ENCODE measurements around the gene CACNA2D2.

The CACNA2D2 gene

DNA sequence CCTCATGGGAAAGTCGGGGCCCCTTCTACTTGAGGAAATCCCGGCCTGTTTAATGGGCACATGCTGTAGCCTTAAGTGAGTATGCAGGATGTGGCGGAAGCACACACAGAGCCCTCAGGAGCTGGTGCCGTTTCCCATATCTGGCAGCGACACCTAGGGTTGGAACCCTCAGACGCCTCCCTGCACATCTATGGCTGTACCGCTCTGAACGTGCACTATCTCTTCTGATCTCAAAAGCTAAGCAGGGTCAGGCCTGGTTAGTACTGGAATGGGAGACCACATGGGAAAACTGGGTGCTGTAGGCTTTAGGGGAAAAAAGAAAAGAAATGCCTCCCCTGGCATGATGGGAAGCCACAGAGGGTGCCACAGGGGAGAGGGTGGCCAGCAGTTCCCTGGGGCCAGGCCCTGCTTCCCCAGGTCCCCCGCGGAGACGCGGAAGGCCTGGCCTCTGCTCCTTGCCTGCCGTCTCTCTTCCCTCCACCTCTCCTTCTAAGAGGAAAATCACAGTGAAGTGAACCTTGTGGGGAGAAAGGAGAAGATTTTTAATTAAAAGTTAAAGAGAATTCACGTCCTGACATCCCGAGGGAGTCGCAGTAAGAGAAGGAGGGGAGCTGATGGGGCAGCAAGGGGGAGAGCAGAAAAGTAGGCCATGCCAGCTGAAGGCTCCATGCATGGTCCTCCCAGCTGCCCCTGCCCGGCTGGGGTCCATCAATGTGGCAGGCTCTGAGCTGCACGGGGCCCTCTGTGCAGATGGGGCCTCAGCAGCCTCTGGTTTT, 83.7 kb downstream of the CACNA2D2 start:
- FAIRE-seq: no peak

DNA sequence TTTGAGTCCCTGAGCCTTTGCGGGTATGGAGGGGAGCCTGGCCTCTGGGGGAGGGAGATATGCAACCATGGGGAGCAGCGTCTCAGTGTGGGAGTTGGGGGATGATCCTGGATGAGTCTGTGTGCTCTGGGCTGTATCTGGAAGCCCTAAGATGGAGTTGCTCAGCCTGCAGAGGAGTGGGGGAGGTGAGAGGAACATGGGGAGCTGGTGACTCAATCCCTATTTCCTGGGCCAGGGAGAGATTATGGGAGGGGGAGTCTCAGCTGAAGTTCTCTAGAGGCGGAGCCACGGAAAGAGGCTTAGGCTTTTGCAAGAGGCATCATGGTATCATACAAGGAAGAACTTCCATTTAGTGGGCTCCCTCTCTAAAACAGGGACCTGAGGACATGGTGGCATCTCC, 84.6 kb downstream of the CACNA2D2 start:
- FAIRE-seq: no peak

- no peak for FAIRE-seq
Measured at GRCh38 chr3:50417637-50418033, 85.8 kb downstream of the CACNA2D2 start.

DNA sequence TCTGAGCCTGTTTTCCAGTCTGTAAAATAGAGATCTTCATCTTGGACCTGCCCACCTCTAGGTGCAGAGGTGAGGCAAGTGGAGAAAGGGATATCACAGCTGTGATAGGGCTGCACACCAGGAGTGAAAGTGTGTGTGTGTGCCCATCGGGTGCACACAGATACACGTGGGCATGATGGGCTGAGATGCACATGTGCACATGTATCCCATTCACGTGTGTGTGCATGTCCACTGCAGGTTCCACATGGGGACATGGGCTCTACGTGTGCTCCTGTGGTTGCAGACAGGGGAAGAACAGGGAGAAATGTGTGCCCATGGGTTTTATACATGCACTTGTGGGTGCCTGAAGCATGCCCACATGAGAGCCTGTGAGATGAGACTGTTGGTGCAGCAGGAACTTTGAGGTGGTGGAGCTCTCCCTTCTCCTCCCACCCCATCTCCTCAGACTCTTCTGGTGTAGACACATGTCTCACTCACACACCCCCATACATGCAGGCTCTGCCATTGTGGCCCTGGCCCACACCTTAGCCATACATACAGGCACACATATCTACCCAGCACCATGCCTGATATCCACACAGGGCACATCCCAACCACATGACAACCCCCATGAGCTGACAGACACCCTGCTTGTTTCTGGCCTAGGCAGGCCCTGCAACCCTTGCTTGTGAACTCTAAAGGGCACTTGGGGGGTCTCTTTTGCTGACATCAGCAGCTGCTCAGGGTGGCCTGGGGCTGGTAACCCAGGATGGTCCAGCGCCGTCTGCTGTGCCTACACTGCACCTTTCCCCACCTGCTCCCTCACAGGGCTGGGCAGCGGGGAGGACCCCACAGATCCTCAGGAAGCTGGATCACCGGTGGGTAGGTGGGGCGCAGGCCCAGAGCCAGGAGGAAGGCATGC, 86.4 kb downstream of the CACNA2D2 start:
- FAIRE-seq: no peak

GRCh38 chr3:50415816-50416215, 87.6 kb downstream of the CACNA2D2 start:
- FAIRE-seq: no peak

GRCh38 chr3:50415061-50415460, 88.4 kb downstream of the CACNA2D2 start:
- no peak for FAIRE-seq

DNA sequence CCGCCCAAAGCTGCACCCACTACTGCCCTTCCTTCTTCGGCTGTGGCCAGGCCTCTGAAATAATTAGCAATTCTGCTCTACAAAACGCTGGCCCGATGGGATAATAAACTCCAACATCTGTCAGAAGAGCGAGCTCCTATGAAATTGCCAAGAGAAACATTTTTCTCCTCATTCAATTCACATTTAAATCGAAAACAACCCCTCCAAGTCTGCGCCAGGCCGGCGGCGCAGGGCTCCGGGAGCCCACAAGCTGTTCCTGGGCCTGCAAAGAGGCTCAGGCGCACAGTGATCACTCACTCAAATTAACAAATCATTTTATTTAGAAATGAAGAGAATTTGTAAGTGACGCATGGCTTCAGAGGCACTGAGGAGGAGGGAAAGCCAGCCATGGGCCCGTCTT, 88.8 kb downstream of the CACNA2D2 start:
- no peak for FAIRE-seq

DNA sequence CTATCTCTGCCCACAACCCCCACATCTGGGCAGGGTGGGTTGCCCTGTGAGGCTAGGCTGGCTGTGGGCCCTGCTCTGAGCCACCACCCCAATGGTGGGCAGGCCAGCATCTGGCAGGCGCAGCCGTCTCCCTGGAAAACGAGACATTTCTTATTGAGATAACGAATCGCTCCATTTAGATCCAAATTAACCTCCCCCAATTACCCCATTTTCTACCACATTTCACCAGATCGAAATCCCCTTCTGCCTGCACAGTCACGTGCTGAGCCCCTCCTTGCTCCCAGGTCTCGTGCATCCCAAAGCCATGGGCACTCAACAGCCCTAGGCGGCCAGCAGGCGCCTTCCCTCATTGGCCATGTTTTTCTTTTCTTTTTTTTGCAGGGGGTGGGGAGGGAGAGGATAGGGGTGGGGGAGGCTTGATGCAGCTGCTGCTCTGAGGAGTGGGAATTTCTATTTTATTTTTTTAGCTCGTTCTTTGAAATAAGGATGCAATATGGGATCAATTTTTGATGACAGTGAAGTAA, 91.1 kb downstream of the CACNA2D2 start:
- no peak for FAIRE-seq

DNA sequence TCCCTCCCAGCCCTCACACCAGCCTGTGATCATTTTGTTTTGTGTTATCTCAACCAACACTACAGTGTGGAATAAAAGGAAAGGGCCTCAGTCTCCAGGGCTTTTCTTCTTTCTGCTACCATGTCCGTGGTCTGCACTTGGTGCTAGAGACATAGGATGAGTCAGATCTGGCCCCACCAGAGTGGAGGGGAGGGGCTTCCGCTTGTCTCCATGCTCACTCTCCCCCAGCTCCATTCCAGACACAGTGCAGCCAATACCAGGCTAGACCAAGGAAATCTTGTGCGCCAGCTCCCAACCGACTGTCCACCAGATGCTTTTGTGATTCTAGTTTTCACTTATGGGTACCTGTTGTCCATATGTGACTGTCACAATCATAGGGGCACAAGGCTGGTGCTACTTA, 92.2 kb downstream of the CACNA2D2 start:
- FAIRE-seq: no peak

- no peak for FAIRE-seq
Measured at GRCh38 chr3:50410608-50411139, 92.8 kb downstream of the CACNA2D2 start.

- no peak for FAIRE-seq
Measured at GRCh38 chr3:50410185-50410584, 93.2 kb downstream of the CACNA2D2 start.

DNA sequence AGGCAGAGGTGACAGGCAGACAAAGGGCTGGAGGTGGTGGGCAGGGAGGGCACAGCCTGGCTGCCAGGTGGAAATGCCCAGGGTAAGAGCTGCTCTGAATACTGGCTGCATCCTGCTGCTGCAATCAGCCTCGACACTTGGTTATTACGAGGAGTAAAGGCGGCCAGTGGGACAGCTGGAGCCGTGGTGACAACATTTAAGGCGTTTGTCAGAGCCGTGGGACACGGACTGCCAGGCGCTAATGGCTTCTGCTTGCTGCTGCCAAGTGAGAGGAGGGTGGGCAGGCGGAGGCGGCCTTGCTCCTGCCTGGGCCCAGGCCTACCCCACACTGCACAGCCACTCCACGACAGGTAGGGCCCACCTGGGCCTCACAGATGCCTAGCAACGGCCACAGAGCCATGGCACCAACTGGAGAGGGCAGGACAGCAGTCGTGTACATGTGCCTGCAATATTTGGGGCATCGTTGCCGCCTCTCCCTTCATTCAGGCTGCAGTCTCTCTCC, 94.9 kb downstream of the CACNA2D2 start:
- no peak for FAIRE-seq

DNA sequence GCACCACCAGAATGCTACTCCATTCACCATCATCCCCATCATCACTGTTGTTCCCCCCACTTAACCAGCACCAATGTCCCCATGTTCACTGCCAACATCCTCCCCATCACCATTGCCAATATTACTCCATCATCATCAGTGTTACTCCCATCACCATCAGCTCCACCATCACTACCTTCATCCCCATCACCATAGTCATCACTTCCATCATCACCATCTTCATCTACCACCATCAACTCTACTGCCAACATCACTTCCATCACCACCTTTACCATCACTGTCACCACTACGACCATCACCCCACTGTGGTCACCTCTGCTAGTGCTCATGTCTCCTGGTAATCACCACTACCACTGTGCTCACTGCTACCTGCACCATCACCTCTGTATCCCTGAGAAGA, 96.9 kb downstream of the CACNA2D2 start:
- FAIRE-seq: no peak

GRCh38 chr3:50405249-50405648, 98.2 kb downstream of the CACNA2D2 start:
- no peak for FAIRE-seq

- no peak for FAIRE-seq
Measured at GRCh38 chr3:50401978-50402595, 101.3 kb downstream of the CACNA2D2 start.

- no peak for FAIRE-seq
Measured at GRCh38 chr3:50396502-50396901, 106.9 kb downstream of the CACNA2D2 start.

GRCh38 chr3:50395070-50395860, 108.2 kb downstream of the CACNA2D2 start:
- no peak for FAIRE-seq

DNA sequence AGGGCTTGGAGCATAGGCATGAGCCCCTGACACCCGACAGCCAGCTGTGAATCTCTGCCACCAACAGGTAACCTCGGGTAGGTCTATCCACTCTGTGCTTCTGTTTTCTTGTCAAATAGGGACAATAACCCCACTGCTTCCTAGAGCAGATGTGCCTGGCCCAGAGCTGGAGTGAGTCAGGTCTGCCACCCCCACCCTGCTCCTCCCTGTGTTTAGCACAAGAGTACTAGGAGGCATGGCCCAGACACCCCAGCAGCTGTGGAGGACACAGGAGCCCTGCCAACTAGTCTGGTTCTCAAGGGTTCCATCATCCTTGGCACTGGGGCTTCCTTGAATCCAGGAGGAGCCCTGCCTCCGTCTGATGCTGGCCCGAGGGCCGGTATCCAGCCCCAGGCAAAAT, 110.4 kb downstream of the CACNA2D2 start:
- FAIRE-seq: no peak

- no peak for FAIRE-seq
Measured at GRCh38 chr3:50392101-50392715, 111.2 kb downstream of the CACNA2D2 start.

GRCh38 chr3:50390508-50391224, 112.8 kb downstream of the CACNA2D2 start:
- FAIRE-seq: no peak

GRCh38 chr3:50389414-50389767, 114.0 kb downstream of the CACNA2D2 start:
- no peak for FAIRE-seq

Measured in colon (tissue), 2 donors.